ENCODE measurements around the gene PLEKHA7.

The PLEKHA7 gene

GRCh38 chr11:16781936-16782919 lies 232.0 kb downstream of the PLEKHA7 start:
- H3K36me3 ChIP-seq (ENCODE audit: insufficient read depth, low read length), result no peaks in the 10 kb centered on the region
- H3K9ac ChIP-seq (ENCODE audit: low read depth, low read length), result no peak overlapping the region
- WGBS, result 89% methylated on average over 11 of the region's 11 CpGs
- no peaks in the 10 kb centered on the region for H3K9me3 ChIP-seq (ENCODE audit: insufficient read depth, low read depth, low read length)
- H3K27ac ChIP-seq (ENCODE audit: low read depth, low read length), result no peak overlapping the region
- H3K4me1 ChIP-seq (ENCODE audit: insufficient read depth, low read length), result peaks cover 6% of the 10 kb centered on the region; the same call in 1 of the 2 replicates
- H3K4me3 ChIP-seq (ENCODE audit: low read length), result no peak overlapping the region
- no peaks in the 10 kb centered on the region for H3K27me3 ChIP-seq (ENCODE audit: insufficient read depth, low read length)

GRCh38 chr11:16780698-16781550 lies 233.3 kb downstream of the PLEKHA7 start:
- Histone ChIP-seq H3K36me3 (ENCODE audit: insufficient read depth, low read length) (no peaks in the 10 kb centered on the region), H3K27me3 (ENCODE audit: insufficient read depth, low read length) (no peaks in the 10 kb centered on the region)
- WGBS, result 88% methylated on average over 19 of the region's 19 CpGs

GRCh38 chr11:16780146-16780545 lies 234.1 kb downstream of the PLEKHA7 start:
- Histone ChIP-seq H3K9ac (ENCODE audit: low read depth, low read length) (no peak overlapping the region), H3K27me3 (ENCODE audit: insufficient read depth, low read length) (no peaks in the 10 kb centered on the region), H3K4me1 (ENCODE audit: insufficient read depth, low read length) (peaks cover 8% of the 10 kb centered on the region; the same call in 1 of the 2 replicates), H3K27ac (ENCODE audit: low read depth, low read length) (no peak overlapping the region), H3K4me3 (ENCODE audit: low read length) (no peak overlapping the region), H3K9me3 (ENCODE audit: insufficient read depth, low read depth, low read length) (no peaks in the 10 kb centered on the region), H3K36me3 (ENCODE audit: insufficient read depth, low read length) (no peaks in the 10 kb centered on the region)
- 94% methylated on average over 2 of the region's 2 CpGs for WGBS

More at GRCh38 chr11:16780698-16781550, 233.3 kb downstream of the PLEKHA7 start:
- no peak overlapping the region for H3K4me3 ChIP-seq (ENCODE audit: low read length)
- no peak overlapping the region for H3K27ac ChIP-seq (ENCODE audit: low read depth, low read length)
- no peaks in the 10 kb centered on the region for H3K9me3 ChIP-seq (ENCODE audit: insufficient read depth, low read depth, low read length)
- peaks cover 6% of the 10 kb centered on the region; the same call in 1 of the 2 replicates for H3K4me1 ChIP-seq (ENCODE audit: insufficient read depth, low read length)
- H3K9ac ChIP-seq (ENCODE audit: low read depth, low read length), result no peak overlapping the region

GRCh38 chr11:16779436-16779835 lies 234.8 kb downstream of the PLEKHA7 start:
- Histone ChIP-seq H3K27ac (ENCODE audit: low read depth, low read length) (no peak overlapping the region), H3K9ac (ENCODE audit: low read depth, low read length) (no peak overlapping the region), H3K9me3 (ENCODE audit: insufficient read depth, low read depth, low read length) (no peaks in the 10 kb centered on the region), H3K4me3 (ENCODE audit: low read length) (no peak overlapping the region), H3K4me1 (ENCODE audit: insufficient read depth, low read length) (peaks cover 12% of the 10 kb centered on the region; the same call in 1 of the 2 replicates), H3K27me3 (ENCODE audit: insufficient read depth, low read length) (no peaks in the 10 kb centered on the region), H3K36me3 (ENCODE audit: insufficient read depth, low read length) (no peaks in the 10 kb centered on the region)
- WGBS, result 48% methylated on average over 8 of the region's 8 CpGs

- Histone ChIP-seq H3K36me3 (ENCODE audit: insufficient read depth, low read length) (no peaks in the 10 kb centered on the region), H3K4me3 (ENCODE audit: low read length) (no peak overlapping the region), H3K9me3 (ENCODE audit: insufficient read depth, low read depth, low read length) (no peaks in the 10 kb centered on the region), H3K9ac (ENCODE audit: low read depth, low read length) (no peak overlapping the region), H3K27ac (ENCODE audit: low read depth, low read length) (no peak overlapping the region), H3K27me3 (ENCODE audit: insufficient read depth, low read length) (no peaks in the 10 kb centered on the region), H3K4me1 (ENCODE audit: insufficient read depth, low read length) (peaks cover 12% of the 10 kb centered on the region; the same call in 1 of the 2 replicates)
- 88% methylated on average over 8 of the region's 8 CpGs for WGBS
Measured at GRCh38 chr11:16778876-16779275, 235.3 kb downstream of the PLEKHA7 start.

GRCh38 chr11:16778286-16778685 lies 235.9 kb downstream of the PLEKHA7 start:
- H3K4me1 ChIP-seq (ENCODE audit: insufficient read depth, low read length), result peaks cover 12% of the 10 kb centered on the region; the same call in 1 of the 2 replicates
- no peak overlapping the region for H3K27ac ChIP-seq (ENCODE audit: low read depth, low read length)
- H3K9me3 ChIP-seq (ENCODE audit: insufficient read depth, low read depth, low read length), result no peaks in the 10 kb centered on the region
- H3K36me3 ChIP-seq (ENCODE audit: insufficient read depth, low read length), result no peaks in the 10 kb centered on the region
- H3K4me3 ChIP-seq (ENCODE audit: low read length), result no peak overlapping the region
- H3K27me3 ChIP-seq (ENCODE audit: insufficient read depth, low read length), result no peaks in the 10 kb centered on the region
- no peak overlapping the region for H3K9ac ChIP-seq (ENCODE audit: low read depth, low read length)
- 91% methylated on average over 6 of the region's 6 CpGs for WGBS

- 86% methylated on average over 3 of the region's 3 CpGs for WGBS
- Histone ChIP-seq H3K4me1 (ENCODE audit: insufficient read depth, low read length) (peaks cover 12% of the 10 kb centered on the region; the same call in 1 of the 2 replicates), H3K36me3 (ENCODE audit: insufficient read depth, low read length) (no peaks in the 10 kb centered on the region), H3K9me3 (ENCODE audit: insufficient read depth, low read depth, low read length) (no peaks in the 10 kb centered on the region), H3K4me3 (ENCODE audit: low read length) (no peak overlapping the region), H3K27me3 (ENCODE audit: insufficient read depth, low read length) (no peaks in the 10 kb centered on the region), H3K9ac (ENCODE audit: low read depth, low read length) (no peak overlapping the region), H3K27ac (ENCODE audit: low read depth, low read length) (no peak overlapping the region)
Measured at GRCh38 chr11:16777613-16777975, 236.6 kb downstream of the PLEKHA7 start.

- no peaks in the 10 kb centered on the region for H3K36me3 ChIP-seq (ENCODE audit: insufficient read depth, low read length)
- no peak overlapping the region for H3K4me3 ChIP-seq (ENCODE audit: low read length)
- WGBS, result 86% methylated on average over 11 of the region's 14 CpGs
- no peak overlapping the region for H3K27ac ChIP-seq (ENCODE audit: low read depth, low read length)
- H3K4me1 ChIP-seq (ENCODE audit: insufficient read depth, low read length), result peaks cover 12% of the 10 kb centered on the region; the same call in 1 of the 2 replicates
- H3K27me3 ChIP-seq (ENCODE audit: insufficient read depth, low read length), result no peaks in the 10 kb centered on the region
- H3K9me3 ChIP-seq (ENCODE audit: insufficient read depth, low read depth, low read length), result no peaks in the 10 kb centered on the region
- no peak overlapping the region for H3K9ac ChIP-seq (ENCODE audit: low read depth, low read length)
Measured at GRCh38 chr11:16776711-16777612, 237.3 kb downstream of the PLEKHA7 start.

GRCh38 chr11:16775614-16776283 lies 238.5 kb downstream of the PLEKHA7 start:
- Histone ChIP-seq H3K4me1 (ENCODE audit: insufficient read depth, low read length) (peaks cover 12% of the 10 kb centered on the region; the same call in 1 of the 2 replicates), H3K4me3 (ENCODE audit: low read length) (no peak overlapping the region), H3K27me3 (ENCODE audit: insufficient read depth, low read length) (no peaks in the 10 kb centered on the region), H3K9ac (ENCODE audit: low read depth, low read length) (no peak overlapping the region), H3K27ac (ENCODE audit: low read depth, low read length) (no peak overlapping the region), H3K36me3 (ENCODE audit: insufficient read depth, low read length) (no peaks in the 10 kb centered on the region), H3K9me3 (ENCODE audit: insufficient read depth, low read depth, low read length) (no peaks in the 10 kb centered on the region)
- WGBS, result 92% methylated on average over 16 of the region's 16 CpGs
